ENCODE results near the gene SULT1A3. TPM values are rescaled to one million over a fixed set of nuclear protein-coding genes. Genes with fewer than 3 reads are reported as not detected.

Gene SULT1A3
- 2.9 and 5.7 TPM in 2 replicates for total RNA-seq

GRCh38 chr16:30199049-30199448, at the start of gene SULT1A3:
TSS of gene SULT1A3 (plus strand) at chr16:30199255. CDS start at chr16:30200729, 1,474 bp downstream.

GRCh38 chr16:30183233-30184095, 15.6 kb upstream of the SULT1A3 start, which contains the start of gene CORO1A:
TSS of gene CORO1A (plus strand) at chr16:30183602. CDS start at chr16:30185210, 1,608 bp downstream.

DNA sequence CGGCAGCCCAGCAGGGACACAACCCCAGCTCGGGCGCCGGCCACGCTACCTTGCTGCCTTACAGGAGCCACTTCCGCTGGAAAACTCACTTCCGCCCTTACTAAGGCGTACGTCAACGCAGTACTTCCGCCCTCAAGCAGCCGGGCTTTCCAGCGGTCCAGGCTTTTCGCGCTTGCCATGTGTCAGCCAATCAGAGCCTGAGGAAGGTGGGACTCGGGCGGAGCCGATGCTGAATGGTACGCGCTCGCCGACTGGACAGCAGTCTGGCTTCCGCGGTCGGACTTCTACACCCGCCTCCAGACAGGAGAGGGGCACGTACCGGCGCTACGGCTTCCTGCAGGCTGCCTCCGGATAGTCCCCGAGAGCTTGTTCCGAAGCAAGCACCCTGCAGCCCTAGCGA, 5.4 kb upstream of the SULT1A3 start, which contains the start of the genes BOLA2B and SLX1A:
TSS of gene BOLA2B (minus strand) at position 52 of the 400 bp plus-strand sequence. CDS start 71 bp downstream, outside the sequence.
TSS of gene SLX1A (plus strand) at position 261 of the 400 bp plus-strand sequence. CDS start 210 bp downstream, outside the sequence.

DNA sequence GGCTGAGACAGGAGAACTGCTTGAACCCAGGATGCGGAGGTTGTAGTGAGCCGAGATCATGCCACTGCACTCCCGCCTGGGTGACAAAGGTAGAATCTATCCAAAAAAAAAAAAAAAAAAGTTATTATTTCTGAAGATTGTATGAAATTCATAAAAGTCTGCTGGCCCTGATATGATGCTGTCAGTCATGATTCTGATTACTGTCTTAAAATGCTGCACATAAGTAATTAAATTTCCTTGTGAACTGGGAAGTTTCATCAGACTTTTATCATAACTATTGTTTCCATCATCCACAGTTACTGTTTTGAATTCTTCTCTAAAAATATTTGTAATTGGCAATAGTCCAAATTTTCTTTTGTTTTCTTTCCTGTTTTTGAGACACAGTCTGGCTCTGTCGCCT, 49.3 kb downstream of the SULT1A3 start, which contains the start of gene NPIPB13:
TSS of gene NPIPB13 (minus strand) at position 101 of the 400 bp plus-strand sequence. CDS start 2,906 bp downstream, outside the sequence.

Small RNA genes within 50 kb of the gene (small RNA-seq; reads per million reads assigned to genes)
- gene AC106782.4, result not detected

Other genes with a start within 250 kb of the SULT1A3 start
- gene TMEM219, start 237.2 kb upstream of the SULT1A3 start, total RNA-seq, result 40.7 and 53.3 TPM in 2 replicates
- gene TAOK2, start 225.4 kb upstream of the SULT1A3 start, total RNA-seq, result 32.3 and 42.2 TPM in 2 replicates
- 5.9 and 8.2 TPM in 2 replicates for gene HIRIP3, start 203.6 kb upstream of the SULT1A3 start, total RNA-seq
- gene INO80E, start 203.0 kb upstream of the SULT1A3 start, total RNA-seq, result 18.7 and 21.7 TPM in 2 replicates
- gene DOC2A, start 188.2 kb upstream of the SULT1A3 start, total RNA-seq, result 0.20 and 0.37 TPM in 2 replicates
- not detected in 2 replicates for gene C16orf92, start 176.1 kb upstream of the SULT1A3 start, total RNA-seq
- gene TLCD3B, start 168.0 kb upstream of the SULT1A3 start, total RNA-seq, result not detected in 2 replicates
- gene ALDOA, start 133.5 kb upstream of the SULT1A3 start, total RNA-seq, result 847 and 985 TPM in 2 replicates
- gene PPP4C, start 123.3 kb upstream of the SULT1A3 start, total RNA-seq, result 182 and 190 TPM in 2 replicates
- gene TBX6, start 107.3 kb upstream of the SULT1A3 start, total RNA-seq, result 0.39 TPM in 1 of 2 replicates, not detected in the other
- gene YPEL3, start 103.0 kb upstream of the SULT1A3 start, total RNA-seq, result 6.6 and 9.2 TPM in 2 replicates
- 0.78 and 1.8 TPM in 2 replicates for gene GDPD3, start 85.7 kb upstream of the SULT1A3 start, total RNA-seq
- gene MAPK3, start 76.0 kb upstream of the SULT1A3 start, total RNA-seq, result 50.0 and 59.2 TPM in 2 replicates
- 0.73 and 1.6 TPM in 2 replicates for gene CORO1A, start 15.7 kb upstream of the SULT1A3 start, total RNA-seq
- gene BOLA2B, start 5.6 kb upstream of the SULT1A3 start, total RNA-seq, result 47.7 and 168 TPM in 2 replicates
- 37.5 and 42.6 TPM in 2 replicates for gene SLX1A, start 5.4 kb upstream of the SULT1A3 start, total RNA-seq
- 0.73 TPM in 1 of 2 replicates, not detected in the other for gene NPIPB13, start 49.2 kb downstream of the SULT1A3 start, total RNA-seq
- 21.7 and 22.3 TPM in 2 replicates for gene CD2BP2, start 156.1 kb downstream of the SULT1A3 start, total RNA-seq
- 38.6 and 47.3 TPM in 2 replicates for gene TBC1D10B, start 171.2 kb downstream of the SULT1A3 start, total RNA-seq
- not detected in 2 replicates for gene MYL11, start 175.5 kb downstream of the SULT1A3 start, total RNA-seq
- gene SEPTIN1, start 183.3 kb downstream of the SULT1A3 start, total RNA-seq, result 0.20 TPM in 1 of 2 replicates, not detected in the other
- gene ZNF48, start 196.2 kb downstream of the SULT1A3 start, total RNA-seq, result 5.5 and 6.5 TPM in 2 replicates
- 9.8 and 12.1 TPM in 2 replicates for gene ZNF771, start 208.4 kb downstream of the SULT1A3 start, total RNA-seq
- gene DCTPP1, start 230.8 kb downstream of the SULT1A3 start, total RNA-seq, result 20.6 and 22.1 TPM in 2 replicates
- gene SEPHS2, start 246.6 kb downstream of the SULT1A3 start, total RNA-seq, result 6.8 and 7.7 TPM in 2 replicates

Measured in subcutaneous preadipocyte (primary cell).